GM19324 (cell line): ENCODE data around the gene CPLX1.
A peak's percentile ranks its signal among the peaks of the same experiment; 100 is the strongest.
"Not testable (repeated sequence)": the region's sequence is repeated elsewhere in the genome, so short reads cannot be mapped to it uniquely, and the experiment has no call there.

ENCODE experiments used
- ATAC-seq: cut with Tn5 transposase; IDR thresholded peaks from one replicate; pipeline ENCODE4 v1.9.1; 2021; ENCODE audit warnings: mild to moderate bottlenecking, moderate library complexity; ENCODE audit not compliant: unreplicated experiment, low FRiP score

CPLX1 gene

DNA sequence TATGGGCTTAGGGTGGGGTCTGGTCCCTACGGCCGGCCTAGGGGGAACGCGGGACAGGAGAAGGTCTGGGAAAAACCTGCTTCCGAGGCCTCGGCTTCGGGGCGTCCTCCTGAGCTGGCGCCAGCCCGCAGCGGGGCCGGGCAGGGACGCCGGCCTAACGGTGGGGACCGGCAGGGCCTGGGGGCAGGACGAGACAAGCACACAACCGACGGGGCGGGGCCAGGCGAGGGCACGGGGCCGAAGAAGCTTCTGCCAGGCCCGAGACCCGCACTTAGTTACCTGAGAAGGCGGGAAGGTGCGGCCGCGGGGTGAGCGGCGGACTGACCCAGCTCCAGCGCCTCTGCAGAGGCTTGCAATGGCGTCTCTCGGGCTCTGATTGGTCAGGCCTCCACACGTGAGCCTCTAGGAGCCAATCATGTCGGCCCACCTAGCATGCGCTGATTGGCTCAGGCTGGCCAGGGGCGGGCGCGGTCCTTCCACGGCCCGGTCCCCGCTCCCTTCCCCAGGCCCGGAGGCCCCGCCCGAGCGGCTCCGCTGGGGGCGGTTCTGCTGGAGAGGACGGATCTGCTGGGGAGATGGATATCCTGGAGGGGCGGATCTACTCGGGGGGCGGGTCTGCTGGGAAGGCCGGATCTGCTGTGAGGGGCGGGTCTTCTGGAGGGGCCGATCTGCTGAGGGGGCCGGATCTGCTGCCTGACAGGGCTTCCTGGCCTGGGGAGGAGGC lies 44.3 kb downstream of the CPLX1 start:
- ATAC-seq: peak; percentile 99

- ATAC-seq: no peak
These were observed 45.0 kb downstream of the CPLX1 start for GRCh38 chr4:780716-781492.

- not testable (repeated sequence) for ATAC-seq
These were observed 45.7 kb downstream of the CPLX1 start for GRCh38 chr4:780255-780654.

- no peak for ATAC-seq
These were observed 46.4 kb downstream of the CPLX1 start for GRCh38 chr4:779555-779954.

DNA sequence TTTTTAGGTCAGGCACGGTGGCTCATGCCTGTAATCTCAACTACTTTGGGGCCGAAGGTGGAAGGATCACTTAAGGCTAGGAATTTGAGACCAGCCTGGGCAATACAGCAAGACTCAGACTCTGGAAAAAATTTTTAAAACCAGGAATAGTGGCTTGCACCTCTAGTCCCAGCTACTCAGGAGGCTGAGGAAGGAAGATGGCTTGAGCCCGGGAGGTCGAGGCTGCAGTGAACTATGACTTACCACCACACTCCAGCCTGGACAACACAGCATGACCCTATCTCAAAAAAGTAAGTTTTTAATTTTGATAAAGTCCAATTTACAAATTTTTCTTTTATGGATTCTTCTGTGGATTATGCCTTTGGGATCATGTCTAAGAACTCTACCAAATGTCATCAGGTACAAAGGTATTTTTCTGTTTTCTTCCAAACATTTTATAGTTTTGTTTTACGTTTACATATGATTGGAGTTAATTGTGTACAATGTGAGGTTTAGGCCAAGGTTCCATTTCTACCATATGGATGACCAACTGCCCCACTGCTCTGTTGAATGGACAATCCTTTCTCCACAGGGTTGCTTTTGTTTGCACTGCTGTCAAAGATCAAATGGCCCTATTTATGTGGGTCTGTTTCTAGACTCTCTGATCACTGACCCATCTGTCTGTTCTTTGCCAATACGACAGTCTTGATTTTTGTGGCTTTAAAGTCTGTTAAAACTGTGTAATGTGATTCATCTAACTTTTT lies 48.2 kb downstream of the CPLX1 start:
- ATAC-seq: no peak

GRCh38 chr4:776743-777441 lies 49.0 kb downstream of the CPLX1 start:
- no peak for ATAC-seq

DNA sequence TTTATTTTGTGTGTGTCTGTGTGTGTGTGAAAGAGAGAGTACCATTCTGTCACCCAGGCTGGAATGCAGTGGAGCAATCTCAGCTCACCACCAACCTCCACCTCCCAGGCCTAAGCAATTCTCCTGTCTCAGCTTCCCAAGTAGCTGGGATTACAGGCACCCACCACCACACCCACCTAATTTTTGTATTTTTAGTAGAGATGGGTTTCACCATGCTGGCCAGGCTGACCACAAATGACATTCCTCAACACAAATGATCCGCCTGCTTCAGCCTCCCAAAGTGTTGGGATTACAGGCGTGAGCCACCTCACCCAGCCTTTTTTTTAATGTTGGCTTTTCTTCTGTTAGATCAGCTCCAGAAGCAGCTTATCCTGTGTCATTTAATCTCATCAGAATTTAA lies 50.4 kb downstream of the CPLX1 start:
- not testable (repeated sequence) for ATAC-seq

- not testable (repeated sequence) for ATAC-seq
These were observed 51.4 kb downstream of the CPLX1 start for GRCh38 chr4:774419-775092.

DNA sequence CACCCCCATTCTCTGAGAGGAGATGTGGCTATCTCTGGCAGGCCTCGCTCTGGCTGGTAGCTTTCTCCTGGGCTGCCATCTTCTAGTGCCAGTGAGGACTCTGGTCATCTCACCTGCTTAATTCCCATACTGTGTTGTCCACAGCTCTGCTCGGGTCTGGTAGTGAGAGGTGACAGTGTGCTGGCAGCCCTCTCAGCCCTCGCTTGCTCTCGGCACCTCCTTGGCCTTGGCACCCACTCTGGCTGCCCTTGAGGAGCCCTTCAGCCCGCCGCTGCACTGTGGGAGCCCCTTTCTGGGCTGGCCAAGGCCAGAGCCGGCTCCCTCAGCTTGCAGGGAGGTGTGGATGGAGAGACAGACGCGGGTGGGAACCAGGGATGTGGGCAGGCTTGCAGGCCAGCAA lies 52.7 kb downstream of the CPLX1 start:
- no peak for ATAC-seq

GRCh38 chr4:772776-773175 lies 53.2 kb downstream of the CPLX1 start:
- no peak for ATAC-seq

DNA sequence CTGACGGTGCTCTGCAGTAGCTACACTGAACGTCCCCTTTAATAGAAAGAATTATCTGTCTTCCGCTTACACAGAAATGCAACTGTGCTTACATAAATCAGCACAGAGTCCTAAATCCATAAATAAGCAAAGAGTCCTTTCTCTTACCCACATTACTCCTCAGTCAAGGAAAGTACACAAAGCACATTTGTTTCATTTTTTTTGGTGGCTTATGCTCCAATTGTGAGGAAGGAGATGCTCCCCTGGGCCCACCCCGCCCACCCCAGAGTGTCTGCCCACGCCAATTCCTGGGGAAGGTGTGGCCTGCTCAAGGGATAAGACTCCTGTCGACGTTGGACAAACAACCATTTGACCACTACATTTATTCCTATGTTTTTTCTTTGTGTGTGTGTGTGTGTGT lies 53.8 kb downstream of the CPLX1 start:
- no peak for ATAC-seq

DNA sequence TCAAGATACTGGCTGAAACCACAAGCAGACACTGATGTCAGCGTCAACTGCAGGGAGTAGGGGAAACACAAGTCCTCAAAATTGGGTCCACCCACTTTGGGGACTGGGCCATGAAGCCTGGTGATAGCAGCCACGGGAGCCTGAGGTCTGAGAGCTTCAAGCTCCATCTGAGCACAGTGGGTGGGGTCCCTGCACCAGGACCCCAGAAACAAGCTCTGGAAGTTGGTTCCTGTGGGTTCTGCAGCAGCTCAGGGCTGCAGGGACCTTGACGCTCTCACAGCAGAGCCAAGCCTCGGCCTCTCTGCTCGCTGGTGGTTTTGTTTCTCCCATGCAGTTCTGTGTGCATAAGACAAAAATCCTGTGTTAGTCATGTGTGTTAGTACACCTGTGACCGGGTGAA lies 54.5 kb downstream of the CPLX1 start:
- ATAC-seq: no peak

- ATAC-seq: no peak
These were observed 55.9 kb downstream of the CPLX1 start for GRCh38 chr4:770022-770421.

DNA sequence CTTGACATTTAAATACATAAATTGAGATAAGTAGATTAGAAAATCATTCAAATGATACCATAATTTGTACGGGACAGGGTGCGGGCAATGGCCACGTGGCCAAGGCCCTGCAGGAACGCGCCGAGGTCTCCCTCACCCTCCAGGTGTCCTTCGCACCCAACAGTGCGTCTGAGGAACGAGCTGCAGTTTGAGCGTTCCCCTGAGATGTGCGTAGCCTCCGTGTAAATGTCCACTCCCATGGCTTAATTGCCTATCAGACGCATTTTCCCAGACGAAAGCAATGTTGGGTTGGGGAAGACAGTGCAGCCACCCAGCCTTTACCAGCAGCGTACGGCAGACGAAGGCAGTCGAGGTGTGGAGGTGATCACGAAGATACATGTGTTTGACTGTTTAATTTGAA lies 56.4 kb downstream of the CPLX1 start:
- no peak for ATAC-seq

GRCh38 chr4:768995-769394 lies 56.9 kb downstream of the CPLX1 start:
- no peak for ATAC-seq

DNA sequence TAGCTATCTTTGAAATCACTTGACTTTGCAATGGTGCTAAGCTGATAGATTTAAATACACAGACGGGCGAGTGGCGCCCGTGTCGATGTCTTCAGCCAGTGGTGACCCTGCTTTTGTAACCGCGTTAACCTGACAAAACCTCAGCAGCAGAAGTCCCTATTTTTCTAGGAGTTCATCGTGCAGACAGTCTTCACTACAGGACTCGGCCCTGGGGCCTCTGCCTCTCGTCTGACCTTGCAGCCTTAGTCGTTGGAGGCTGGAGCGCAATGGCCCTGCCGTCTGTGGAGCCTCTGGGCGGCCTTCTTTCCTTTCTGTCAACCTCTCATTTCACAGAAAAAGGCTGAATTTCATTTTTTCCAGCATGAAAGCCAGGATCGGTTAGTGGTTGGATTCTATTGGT lies 57.9 kb downstream of the CPLX1 start:
- ATAC-seq: no peak

DNA sequence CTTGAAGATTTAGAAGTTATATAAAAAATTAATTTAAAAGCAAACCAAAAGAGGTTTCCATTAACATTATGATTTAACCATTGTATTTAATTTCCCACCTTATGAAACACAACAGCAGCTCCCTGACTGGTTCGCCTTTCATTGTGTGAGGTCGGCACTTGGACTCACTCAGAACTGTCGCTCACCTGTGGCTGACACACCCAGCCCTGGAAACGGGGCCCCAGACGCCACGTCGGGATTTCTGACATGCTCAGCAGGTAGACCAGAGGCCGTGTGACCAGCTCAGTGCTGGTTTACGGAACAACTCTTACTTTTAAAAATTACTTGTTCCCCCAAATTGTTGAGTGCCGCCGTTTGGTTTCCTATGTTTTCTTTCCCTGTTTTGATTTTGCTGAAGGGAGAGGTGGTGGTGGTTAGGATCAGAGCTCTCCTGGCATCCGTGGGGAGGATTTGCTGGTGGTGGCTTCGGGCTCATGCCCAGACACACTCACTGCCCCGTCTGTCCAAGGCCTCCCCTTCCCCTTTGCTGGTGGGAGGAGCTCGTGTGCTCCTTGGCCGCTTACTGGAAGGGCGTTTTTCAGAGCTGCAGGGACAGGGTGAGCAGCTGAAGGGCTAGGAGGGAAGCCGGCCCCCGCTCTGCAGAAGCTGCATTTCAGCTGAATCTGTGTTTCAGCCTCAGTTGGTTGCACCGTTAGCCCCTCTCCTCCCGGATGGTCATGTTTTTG lies 59.2 kb downstream of the CPLX1 start:
- ATAC-seq: no peak

GRCh38 chr4:766152-766515 lies 59.8 kb downstream of the CPLX1 start:
- ATAC-seq: no peak

DNA sequence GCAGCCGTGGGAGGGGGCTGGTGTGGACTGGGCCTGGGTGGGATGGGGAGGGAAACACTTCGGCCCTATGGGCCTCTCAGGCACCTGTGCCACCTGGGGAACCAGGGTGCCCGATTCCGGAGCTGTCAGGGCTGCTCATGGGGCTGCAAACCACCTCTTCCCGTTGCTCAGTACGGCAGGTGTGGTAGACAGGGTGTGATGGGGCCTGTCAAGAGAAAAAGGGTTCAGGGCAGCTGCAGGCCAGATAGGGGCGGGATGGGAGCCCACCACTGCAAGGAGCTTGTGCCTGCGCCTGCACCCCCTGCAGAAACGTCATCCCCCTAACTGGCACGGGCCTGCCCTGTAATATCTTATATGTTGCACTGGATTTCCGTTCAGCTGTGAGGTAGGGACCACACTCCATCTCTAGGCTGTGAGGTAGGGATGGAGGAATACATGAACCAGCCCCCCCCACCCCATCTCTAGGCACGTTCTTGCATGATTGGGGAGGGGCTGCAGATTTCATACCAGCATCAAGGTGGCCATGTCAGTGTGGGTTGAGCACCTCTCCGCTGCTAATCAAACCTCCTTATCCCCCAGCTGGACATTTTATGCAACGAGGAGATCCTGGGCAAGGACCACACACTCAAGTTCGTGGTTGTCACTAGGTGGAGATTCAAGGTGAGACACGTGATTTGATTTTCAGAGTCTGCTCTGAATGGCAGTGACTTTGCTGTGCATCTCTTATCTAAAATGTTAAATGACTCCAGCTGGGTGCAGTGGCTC lies 61.3 kb downstream of the CPLX1 start:
- no peak for ATAC-seq
